ENCODE results near the gene MLIP.

DNA sequence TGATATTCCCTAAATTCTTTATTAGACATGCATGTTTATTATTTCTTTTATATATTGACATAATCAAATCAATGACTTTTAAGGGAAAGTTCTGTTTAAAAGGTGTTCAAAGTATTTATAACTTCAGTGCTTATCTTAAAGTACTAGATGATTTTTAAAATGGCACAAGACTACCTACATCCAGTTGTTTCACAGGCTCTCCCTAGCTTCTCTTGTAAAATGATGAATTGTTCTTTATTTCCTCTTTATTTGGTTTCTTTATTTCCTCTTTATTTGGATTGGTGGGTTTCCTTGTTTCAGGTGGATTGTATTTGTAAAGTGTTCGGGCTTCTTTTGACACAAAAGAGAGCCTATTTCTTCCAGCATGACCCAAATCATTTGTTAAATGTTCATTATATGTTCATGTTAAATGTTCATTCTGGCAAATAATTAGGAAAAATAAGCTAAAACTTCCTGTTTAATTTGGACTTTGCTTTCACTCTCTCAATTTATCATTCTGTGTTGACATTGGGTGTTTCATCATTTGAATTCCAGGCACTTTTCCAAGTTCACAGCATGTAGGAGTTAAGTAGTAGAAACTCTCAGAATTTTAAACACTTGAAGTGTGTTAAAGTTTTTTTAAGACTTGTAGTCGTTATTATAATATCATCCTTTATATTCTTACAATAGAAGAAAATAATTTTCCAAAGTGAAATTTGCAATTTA is 24.6 kb downstream of the MLIP start:
- TF ChIP-seq POLR2AphosphoS5 (IDR thresholded peaks at IDR 0.05; ENCODE audit: low read depth, low read length), result no peak
- TF ChIP-seq POLR2A (IDR thresholded peaks at IDR 0.05; ENCODE audit: low read depth, low read length), result no peak
- TF ChIP-seq TAF1 (IDR thresholded peaks at IDR 0.05; ENCODE audit: borderline replicate concordance, low read depth, low read length), result no peak

All from GM12892 (cell line).